IMR-90 (cell line): Measurements from ENCODE around the gene STOX1.

Experiments
- CEBPB ChIP-seq: IDR thresholded peaks from 2 replicates; pipeline ENCODE4 v1.6.1; 2012; ENCODE audit warnings: low read depth, low read length, improper control_type of control experiment
- CTCF ChIP-seq: conservative IDR thresholded peaks from 2 replicates; pipeline ENCODE4 v1.5.1; 2012; ENCODE audit warnings: mild to moderate bottlenecking, low read depth, low read length, improper control_type of control experiment
- ELK1 ChIP-seq: fragments of 150-350 bp; IDR thresholded peaks from 2 replicates; pipeline ENCODE4 v1.6.1; 2016; ENCODE audit warnings: low read depth, mild to moderate bottlenecking, low read length, moderate library complexity, borderline replicate concordance
- MAFK ChIP-seq: IDR thresholded peaks from 2 replicates; pipeline ENCODE4 v1.6.1; 2012; ENCODE audit warnings: low read depth, low read length, improper control_type of control experiment
- POLR2A ChIP-seq: IDR thresholded peaks from 2 replicates; pipeline ENCODE4 v1.6.1; 2012; ENCODE audit warnings: mild to moderate bottlenecking, low read depth, low read length
- RAD21 ChIP-seq: IDR thresholded peaks from 2 replicates; pipeline ENCODE4 v1.6.1; 2012; ENCODE audit warnings: low read length, improper control_type of control experiment

GRCh38 chr10:68795886-68796532 lies 31.3 kb upstream of the STOX1 start:
- TF ChIP-seq ELK1 (no peak), RAD21 (no peak), CTCF (no peak), POLR2A (no peak), MAFK (no peak), CEBPB (no peak)
